Neural cell (in vitro differentiated cells): ENCODE measurements around the gene MBTPS2. TPM values are rescaled to one million over a fixed set of nuclear protein-coding genes. Genes with fewer than 3 reads are reported as not detected.

Experiments
- H2AFZ ChIP-seq: fragments of 200-600, 300-800 bp; sonication (generic), shearing (Covaris generic); 2 replicates; pipeline ENCODE4 v1.6.0; 2014; ENCODE audit warnings: low read depth, mild to moderate bottlenecking, antibody characterized with exemption, low read length, moderate library complexity
- H3F3A ChIP-seq: fragments of 200-600 bp; shearing (Covaris generic); 2 replicates; pipeline ENCODE4 v1.6.1; 2016; ENCODE audit warnings: mild to moderate bottlenecking, moderate library complexity, mixed read lengths, antibody characterized with exemption, low read length; ENCODE audit not compliant: insufficient read depth, poor library complexity, severe bottlenecking
- H3K27ac ChIP-seq: fragments of 200-600, 300-800 bp; sonication (generic), shearing (Covaris generic); 2 replicates; pipeline ENCODE4 v1.5.1; 2014; ENCODE audit warnings: mild to moderate bottlenecking, low read length, moderate library complexity
- H3K27me3 ChIP-seq: fragments of 300-800, 200-600 bp; sonication (generic), shearing (Covaris generic); 2 replicates; pipeline ENCODE4 v1.6.0; 2014; ENCODE audit warnings: mild to moderate bottlenecking, low read depth, low read length, moderate library complexity; ENCODE audit not compliant: insufficient read depth
- H3K36me3 ChIP-seq: fragments of 300-800, 200-600 bp; sonication (generic), shearing (Covaris generic); 2 replicates; pipeline ENCODE4 v1.5.1; 2014; ENCODE audit warnings: mild to moderate bottlenecking, antibody characterized with exemption, low read length, moderate library complexity; ENCODE audit not compliant: insufficient read depth
- H3K4me2 ChIP-seq: fragments of 300-800, 200-600 bp; sonication (generic), shearing (Covaris generic); 2 replicates; pipeline ENCODE4 v1.6.0; 2014; ENCODE audit warnings: mild to moderate bottlenecking, low read length
- H3K4me3 ChIP-seq: fragments of 300-800, 200-600 bp; sonication (generic), shearing (Covaris generic); 2 replicates; pipeline ENCODE4 v1.5.1; 2014; ENCODE audit warnings: mild to moderate bottlenecking, low read length, moderate library complexity
- H3K79me2 ChIP-seq: fragments of 200-600 bp; shearing (Covaris generic); replicated peaks from 2 replicates; pipeline ENCODE4 v1.6.0; 2014; ENCODE audit warnings: mild to moderate bottlenecking, low read length, moderate library complexity; ENCODE audit not compliant: insufficient read depth
- H3K9ac ChIP-seq: fragments of 300-800, 200-600 bp; sonication (generic), shearing (Covaris generic); 2 replicates; pipeline ENCODE4 v1.6.1; 2016; ENCODE audit warnings: mild to moderate bottlenecking, low read length, mixed read lengths
- H3K9me2 ChIP-seq: fragments of 200-600 bp; shearing (Covaris generic); 2 replicates; pipeline ENCODE4 v1.6.1; 2016; ENCODE audit warnings: mild to moderate bottlenecking, low read length, mixed read lengths; ENCODE audit not compliant: insufficient read depth
- H3K9me3 ChIP-seq: fragments of 200-600, 300-800 bp; sonication (generic), shearing (Covaris generic); 2 replicates; pipeline ENCODE4 v1.6.1; 2016; ENCODE audit warnings: mild to moderate bottlenecking, mixed run types, low read length, moderate library complexity, mixed read lengths
- H4K20me1 ChIP-seq: fragments of 200-600 bp; shearing (Covaris generic); 2 replicates; pipeline ENCODE4 v1.6.1; 2016; ENCODE audit warnings: mild to moderate bottlenecking, mixed run types; ENCODE audit not compliant: insufficient read depth
- EP300 ChIP-seq: fragments of 450-650 bp; conservative IDR thresholded peaks from 2 replicates; pipeline ENCODE4 v1.6.1; 2014; ENCODE audit warnings: antibody characterized with exemption, mild to moderate bottlenecking, moderate library complexity; ENCODE audit not compliant: poor library complexity, severe bottlenecking
- EZH2 ChIP-seq: fragments of 200-600, 300-800 bp; shearing (Covaris generic), sonication (generic); IDR thresholded peaks from 2 replicates; pipeline ENCODE4 v1.6.1; 2014; ENCODE audit warnings: antibody characterized with exemption, low read length, borderline replicate concordance, mild to moderate bottlenecking; ENCODE audit not compliant: insufficient read depth, poor library complexity, severe bottlenecking
- MXI1 ChIP-seq: fragments of 450-650 bp; conservative IDR thresholded peaks from 2 replicates; pipeline ENCODE4 v1.6.1; 2014; ENCODE audit warnings: antibody characterized with exemption, mild to moderate bottlenecking; ENCODE audit not compliant: poor library complexity, severe bottlenecking
- POLR2AphosphoS5 ChIP-seq: IDR thresholded peaks from 2 replicates; pipeline ENCODE4 v1.6.1; 2012
- RAD21 ChIP-seq: fragments of 450-650 bp; conservative IDR thresholded peaks from 2 replicates; pipeline ENCODE4 v1.6.1; 2014; ENCODE audit warnings: antibody characterized with exemption, mild to moderate bottlenecking, moderate library complexity
- SMC3 ChIP-seq: fragments of 450-650 bp; conservative IDR thresholded peaks from 2 replicates; pipeline ENCODE4 v1.6.1; 2014; ENCODE audit warnings: antibody characterized with exemption, mild to moderate bottlenecking, moderate library complexity; ENCODE audit not compliant: poor library complexity
- TAF1 ChIP-seq: IDR thresholded peaks from 2 replicates; pipeline ENCODE4 v1.6.1; 2012; ENCODE audit warnings: low read depth
- polyA plus RNA-seq: library from polyadenylated mRNA; depleted of rRNA; stranded (reverse); fragments of >200 nt; gene quantifications from 2 replicates; pipeline ENCODE4 v1.2.3, GENCODE V29; 2014
- TF ChIP-seq, protein P1 (sequence below): fragments of 450-650 bp; IDR thresholded peaks from 2 replicates; pipeline ENCODE4 v1.5.1; 2014; ENCODE audit warnings: antibody characterized with exemption, mild to moderate bottlenecking, moderate library complexity; ENCODE audit not compliant: poor library complexity, severe bottlenecking
- TF ChIP-seq, protein P2 (sequence below): IDR thresholded peaks from 2 replicates; pipeline ENCODE4 v1.6.1; 2012; ENCODE audit warnings: borderline replicate concordance

MBTPS2 gene
- polyA plus RNA-seq, 1 donor from 2014 or later = 11.1 TPM

DNA sequence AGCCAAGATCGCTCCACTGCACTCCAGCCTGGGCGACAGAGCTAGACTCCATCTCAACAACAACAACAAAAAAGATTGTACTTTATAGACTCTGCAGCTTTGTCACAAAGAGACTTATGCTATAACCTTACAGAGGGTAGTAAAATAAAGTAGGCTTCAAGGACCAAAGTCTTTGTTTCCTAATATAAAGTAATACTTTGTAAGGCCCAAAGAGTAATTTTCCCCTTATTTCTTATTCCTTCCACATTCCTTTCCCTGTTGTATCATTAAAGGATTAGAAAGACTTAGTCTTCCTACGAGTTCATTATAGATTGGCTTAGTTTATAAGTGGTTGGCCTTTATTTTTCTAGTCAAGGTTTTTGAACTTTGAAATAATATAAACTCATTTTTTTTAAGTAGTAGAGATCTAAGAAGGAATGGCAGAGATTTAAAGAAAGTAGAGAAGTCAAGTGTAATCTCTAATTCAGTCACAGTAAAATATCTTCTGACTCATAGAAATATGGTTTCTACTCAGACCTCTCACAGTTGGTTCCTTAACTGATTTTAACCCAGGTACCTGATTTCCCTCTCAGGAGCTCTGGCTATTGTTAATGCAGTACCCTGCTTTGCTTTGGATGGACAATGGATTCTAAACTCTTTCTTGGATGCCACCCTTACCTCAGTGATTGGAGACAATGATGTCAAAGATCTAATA is 42.6 kb downstream of the MBTPS2 start:
- Histone ChIP-seq H3F3A (no peaks in the 10 kb centered on the region), H4K20me1 (no peaks in the 10 kb centered on the region), H3K9me2 (no peaks in the 10 kb centered on the region), H3K79me2 (no peaks in the 10 kb centered on the region), H2AFZ (no peak overlapping the region), H3K27ac (no peak overlapping the region), H3K9me3 (no peaks in the 10 kb centered on the region), H3K36me3 (no peaks in the 10 kb centered on the region), H3K9ac (no peak overlapping the region), H3K4me3 (no peak overlapping the region), H3K4me2 (no peak overlapping the region), H3K27me3 (no peaks in the 10 kb centered on the region)
- TF ChIP-seq, protein P1, sequence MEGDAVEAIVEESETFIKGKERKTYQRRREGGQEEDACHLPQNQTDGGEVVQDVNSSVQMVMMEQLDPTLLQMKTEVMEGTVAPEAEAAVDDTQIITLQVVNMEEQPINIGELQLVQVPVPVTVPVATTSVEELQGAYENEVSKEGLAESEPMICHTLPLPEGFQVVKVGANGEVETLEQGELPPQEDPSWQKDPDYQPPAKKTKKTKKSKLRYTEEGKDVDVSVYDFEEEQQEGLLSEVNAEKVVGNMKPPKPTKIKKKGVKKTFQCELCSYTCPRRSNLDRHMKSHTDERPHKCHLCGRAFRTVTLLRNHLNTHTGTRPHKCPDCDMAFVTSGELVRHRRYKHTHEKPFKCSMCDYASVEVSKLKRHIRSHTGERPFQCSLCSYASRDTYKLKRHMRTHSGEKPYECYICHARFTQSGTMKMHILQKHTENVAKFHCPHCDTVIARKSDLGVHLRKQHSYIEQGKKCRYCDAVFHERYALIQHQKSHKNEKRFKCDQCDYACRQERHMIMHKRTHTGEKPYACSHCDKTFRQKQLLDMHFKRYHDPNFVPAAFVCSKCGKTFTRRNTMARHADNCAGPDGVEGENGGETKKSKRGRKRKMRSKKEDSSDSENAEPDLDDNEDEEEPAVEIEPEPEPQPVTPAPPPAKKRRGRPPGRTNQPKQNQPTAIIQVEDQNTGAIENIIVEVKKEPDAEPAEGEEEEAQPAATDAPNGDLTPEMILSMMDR = no peak
- TF ChIP-seq RAD21 = no peak
- no peak for TF ChIP-seq TAF1
- TF ChIP-seq EZH2 = no peak
- no peak for TF ChIP-seq POLR2AphosphoS5
- TF ChIP-seq, protein P2, sequence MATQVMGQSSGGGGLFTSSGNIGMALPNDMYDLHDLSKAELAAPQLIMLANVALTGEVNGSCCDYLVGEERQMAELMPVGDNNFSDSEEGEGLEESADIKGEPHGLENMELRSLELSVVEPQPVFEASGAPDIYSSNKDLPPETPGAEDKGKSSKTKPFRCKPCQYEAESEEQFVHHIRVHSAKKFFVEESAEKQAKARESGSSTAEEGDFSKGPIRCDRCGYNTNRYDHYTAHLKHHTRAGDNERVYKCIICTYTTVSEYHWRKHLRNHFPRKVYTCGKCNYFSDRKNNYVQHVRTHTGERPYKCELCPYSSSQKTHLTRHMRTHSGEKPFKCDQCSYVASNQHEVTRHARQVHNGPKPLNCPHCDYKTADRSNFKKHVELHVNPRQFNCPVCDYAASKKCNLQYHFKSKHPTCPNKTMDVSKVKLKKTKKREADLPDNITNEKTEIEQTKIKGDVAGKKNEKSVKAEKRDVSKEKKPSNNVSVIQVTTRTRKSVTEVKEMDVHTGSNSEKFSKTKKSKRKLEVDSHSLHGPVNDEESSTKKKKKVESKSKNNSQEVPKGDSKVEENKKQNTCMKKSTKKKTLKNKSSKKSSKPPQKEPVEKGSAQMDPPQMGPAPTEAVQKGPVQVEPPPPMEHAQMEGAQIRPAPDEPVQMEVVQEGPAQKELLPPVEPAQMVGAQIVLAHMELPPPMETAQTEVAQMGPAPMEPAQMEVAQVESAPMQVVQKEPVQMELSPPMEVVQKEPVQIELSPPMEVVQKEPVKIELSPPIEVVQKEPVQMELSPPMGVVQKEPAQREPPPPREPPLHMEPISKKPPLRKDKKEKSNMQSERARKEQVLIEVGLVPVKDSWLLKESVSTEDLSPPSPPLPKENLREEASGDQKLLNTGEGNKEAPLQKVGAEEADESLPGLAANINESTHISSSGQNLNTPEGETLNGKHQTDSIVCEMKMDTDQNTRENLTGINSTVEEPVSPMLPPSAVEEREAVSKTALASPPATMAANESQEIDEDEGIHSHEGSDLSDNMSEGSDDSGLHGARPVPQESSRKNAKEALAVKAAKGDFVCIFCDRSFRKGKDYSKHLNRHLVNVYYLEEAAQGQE = no peak
- TF ChIP-seq MXI1 = no peak
- TF ChIP-seq SMC3 = no peak
- no peak for TF ChIP-seq EP300

DNA sequence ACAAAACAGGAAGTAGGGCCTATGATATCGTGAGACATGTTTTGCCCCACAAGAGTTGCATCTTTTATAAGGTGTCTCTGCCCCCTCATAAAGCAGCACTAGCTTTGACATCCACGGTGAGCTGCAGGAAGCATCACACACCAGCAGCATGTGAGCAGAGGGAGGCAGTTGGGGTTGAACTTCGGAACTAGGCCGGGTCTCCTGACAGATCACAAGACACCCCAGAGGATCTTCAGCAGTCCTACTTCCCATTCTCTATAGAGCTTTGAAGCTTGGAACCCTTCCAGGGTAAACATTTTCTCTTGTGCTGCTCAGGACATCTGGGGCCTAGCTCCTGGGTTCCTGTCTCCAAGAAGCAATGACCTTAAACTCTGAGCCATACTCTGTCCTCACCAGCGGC is 43.8 kb downstream of the MBTPS2 start:
- Histone ChIP-seq H2AFZ (no peak overlapping the region), H3K4me2 (no peak overlapping the region), H4K20me1 (no peaks in the 10 kb centered on the region), H3K27me3 (no peaks in the 10 kb centered on the region), H3F3A (no peaks in the 10 kb centered on the region), H3K79me2 (no peaks in the 10 kb centered on the region), H3K36me3 (no peaks in the 10 kb centered on the region), H3K9me3 (no peaks in the 10 kb centered on the region), H3K4me3 (no peak overlapping the region), H3K9ac (no peak overlapping the region), H3K27ac (no peak overlapping the region), H3K9me2 (no peaks in the 10 kb centered on the region)
- no peak for TF ChIP-seq RAD21
- no peak for TF ChIP-seq SMC3
- TF ChIP-seq MXI1 = no peak
- TF ChIP-seq TAF1 = no peak
- TF ChIP-seq EP300 = no peak
- TF ChIP-seq, protein P1 = no peak
- TF ChIP-seq, protein P2 = no peak
- no peak for TF ChIP-seq EZH2
- TF ChIP-seq POLR2AphosphoS5 = no peak
